Measurements from ENCODE around the gene CFAP70.

The CFAP70 gene

DNA sequence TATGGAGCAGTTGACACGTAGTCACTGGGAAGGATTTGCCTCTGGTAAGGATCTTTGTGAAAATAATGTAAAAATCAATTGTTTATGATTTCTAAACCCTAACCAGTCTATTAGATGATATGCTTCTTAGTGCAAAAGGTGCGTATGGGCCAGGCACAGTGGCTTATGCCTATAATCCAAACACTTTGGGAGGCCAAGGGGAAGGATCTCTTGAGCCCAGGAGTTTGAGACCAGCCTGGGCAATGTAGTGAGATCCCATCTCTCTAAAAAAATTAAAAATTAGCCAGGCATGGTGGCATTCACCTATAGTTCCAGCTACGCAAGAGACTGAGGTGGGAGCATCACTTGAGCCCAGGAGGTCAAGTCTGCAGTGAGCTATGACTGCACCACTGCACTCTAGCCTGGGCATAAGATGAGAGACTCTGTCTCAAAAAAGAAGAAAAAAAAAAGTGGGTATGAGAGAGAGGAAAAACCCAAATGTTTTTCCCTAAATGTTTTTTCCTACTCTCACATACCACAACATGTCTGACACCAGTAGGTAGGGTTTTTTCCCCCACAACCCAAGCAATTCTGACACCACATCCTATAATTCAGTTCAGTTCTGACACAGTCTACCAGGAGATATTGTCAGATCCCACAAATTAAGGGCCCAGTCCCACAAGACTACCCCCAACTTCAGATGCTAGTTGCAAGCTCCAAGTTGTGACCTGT lies 148.1 kb downstream of the CFAP70 start:
- DNase-seq = no peak

- DNase-seq = no peak
Measured at GRCh38 chr10:73209705-73210104, 149.0 kb downstream of the CFAP70 start.

- DNase-seq = no peak
Measured at GRCh38 chr10:73207883-73208282, 150.8 kb downstream of the CFAP70 start.

DNA sequence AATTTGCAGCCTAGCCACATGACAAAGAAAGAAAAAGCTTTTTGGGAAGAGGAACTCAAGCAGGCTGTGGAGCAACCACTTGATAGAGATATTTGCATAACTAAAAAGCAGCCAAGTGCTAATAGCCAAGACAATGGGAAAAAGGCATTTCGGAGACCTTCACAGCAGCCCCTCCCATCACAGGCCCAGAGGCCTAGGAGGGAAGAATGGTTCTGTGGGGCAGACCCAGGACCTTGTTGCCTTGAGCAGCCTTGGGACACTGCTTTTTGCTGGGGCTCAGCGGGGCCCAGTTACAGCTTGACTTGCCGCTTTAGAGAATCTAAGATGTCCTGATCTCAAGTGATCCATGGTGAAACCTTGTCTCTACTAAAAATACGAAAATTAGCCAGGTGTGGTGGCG lies 152.3 kb downstream of the CFAP70 start:
- peak; percentile 18 to 44 for DNase-seq

- peak; percentile 38 to 75 for DNase-seq
Measured at GRCh38 chr10:73205890-73206289, 152.8 kb downstream of the CFAP70 start.

GRCh38 chr10:73205081-73205480 lies 153.6 kb downstream of the CFAP70 start:
- peak; percentile 9 to 69 for DNase-seq

All from inflammatory macrophage treated with lipopolysaccharide for 1 hour (primary cell).